Aorta (tissue), 5 donors: ENCODE measurements around the gene SLC38A8. TPM values are rescaled to one million over a fixed set of nuclear protein-coding genes. Genes with fewer than 3 reads are reported as not detected.

Source experiments
- ATAC-seq: fragments of 200-7000 bp; cut with Tn5 transposase; one replicate; pipeline ENCODE4 v1.9.1; 2022; ENCODE audit warnings: moderate library complexity; ENCODE audit not compliant: low FRiP score
- DNase-seq, 2 donors: peaks; one replicate each; pipeline ENCODE4 v3.0.0-alpha.2; 2020
- H3K27ac ChIP-seq, 2 donors: one replicate each; pipeline ENCODE4 v1.5.1; 2013; ENCODE audit warnings: low read length in 2 of 2, mild to moderate bottlenecking in 2 of 2, moderate library complexity in 2 of 2, control low read depth in 1 of 2, inconsistent platforms in 1 of 2, low read depth in 1 of 2
- H3K27me3 ChIP-seq, 2 donors: one replicate each; pipeline ENCODE4 v1.6.1; 2013; ENCODE audit warnings: control low read depth in 1 of 2, low read length in 1 of 2, mild to moderate bottlenecking in 1 of 2, moderate library complexity in 1 of 2; ENCODE audit not compliant: insufficient read depth in 2 of 2, control insufficient read depth in 1 of 2
- H3K36me3 ChIP-seq, 2 donors: one replicate each; pipeline ENCODE4 v1.6.1; 2013; ENCODE audit warnings: control low read depth in 1 of 2, low read length in 1 of 2, mild to moderate bottlenecking in 1 of 2; ENCODE audit not compliant: insufficient read depth in 2 of 2, control insufficient read depth in 1 of 2
- H3K4me1 ChIP-seq, 2 donors: one replicate each; pipeline ENCODE4 v1.6.1; 2013; ENCODE audit warnings: low read length in 2 of 2, control low read depth in 1 of 2, mild to moderate bottlenecking in 1 of 2, moderate library complexity in 1 of 2; ENCODE audit not compliant: insufficient read depth in 2 of 2, control insufficient read depth in 1 of 2
- H3K4me3 ChIP-seq, 2 donors: one replicate each; pipeline ENCODE4 v1.5.1; 2013; ENCODE audit warnings: low read length in 2 of 2, control low read depth in 1 of 2, mild to moderate bottlenecking in 1 of 2
- H3K9me3 ChIP-seq: one replicate; pipeline ENCODE4 v1.6.1; 2013; ENCODE audit warnings: mild to moderate bottlenecking, low read length; ENCODE audit not compliant: control insufficient read depth
- WGBS, 2 donors: extraction: QIAGEN DNeasy Blood & Tissue Kit; methylation state at CpG; one replicate each; pipeline ENCODE4 v1.1.7; 2013; 5-methylcytosine and 5-hydroxymethylcytosine counted together
- intact Hi-C, 2 donors: fragments of 100-400 bp; cut with DNase I; formaldehyde crosslinking; loops; one replicate each; pipeline versions ENCODE4 v1.14.2 to v1.15.0; 2022
- polyA plus RNA-seq, 2 donors: library from polyadenylated mRNA; stranded (reverse); fragments of 200-250 nt; gene quantifications; one replicate each; pipeline ENCODE4 v1.2.3, GENCODE V29; 2013
- total RNA-seq, 2 donors: library from RNA; stranded (reverse); fragmentation: NEBNext Ultra II Directional; extraction: Animal tissue kit (Norgen Biotek cat#: 25700); gene quantifications; one replicate each; pipeline ENCODE4 v1.2.1, GENCODE V29; 2021
- donor health status: healthy with polysubstance abuse.
- donor health status: Bipolar disorder and iron deficiency.
- donor health status: DM: no; HTN: no; CAD: no.
- donor health status: DM: no; HTN: no; CAD: no.
- donor health status: DM: yes; HTN: yes; CAD: no.

The SLC38A8 gene
- total and polyA plus RNA-seq, 4 donors, result not detected

GRCh38 chr16:84063980-84064379, 21.4 kb upstream of the SLC38A8 start:
- no peaks in the 10 kb centered on the region for H3K4me1 ChIP-seq
- H3K36me3 ChIP-seq, result peaks cover 0 to 23% of the 10 kb centered on the region in 2 donors
- 89 to 91% methylated on average over 4 of the region's 4 CpGs for WGBS, 2 donors
- H3K9me3 ChIP-seq, result no peaks in the 10 kb centered on the region
- ATAC-seq (no peak), DNase-seq (no peak)
- intact Hi-C loops, result loop anchor here (2.0 to 5.0 kb wide), 3 partner anchors 107 to 237 kb away; no protein-coding TSS in a partner anchor
- H3K4me3 ChIP-seq, result no peak overlapping the region
- no peak overlapping the region for H3K27ac ChIP-seq
- no peaks in the 10 kb centered on the region for H3K27me3 ChIP-seq

GRCh38 chr16:84062734-84063640, 20.4 kb upstream of the SLC38A8 start:
- H3K4me1 ChIP-seq, result no peaks in the 10 kb centered on the region
- no peaks in the 10 kb centered on the region for H3K9me3 ChIP-seq
- peak; percentile 85 to 92 for DNase-seq
- H3K4me3 ChIP-seq, result no peak overlapping the region
- H3K27me3 ChIP-seq, result no peaks in the 10 kb centered on the region
- WGBS, 2 donors, result 51 to 55% methylated on average over 25 of the region's 25 CpGs
- no peak overlapping the region for H3K27ac ChIP-seq
- ATAC-seq, result peak; percentile 92
- intact Hi-C loops, result loop anchor here (1.0 to 5.0 kb wide), 4 partner anchors 106 to 236 kb away; no protein-coding TSS in a partner anchor
- H3K36me3 ChIP-seq, result peaks cover 0 to 21% of the 10 kb centered on the region in 2 donors

GRCh38 chr16:84061236-84061819, 18.7 kb upstream of the SLC38A8 start:
- Histone ChIP-seq H3K9me3 (no peaks in the 10 kb centered on the region), H3K27me3 (no peaks in the 10 kb centered on the region), H3K36me3 (peaks cover 0 to 17% of the 10 kb centered on the region in 2 donors), H3K4me1 (no peaks in the 10 kb centered on the region), H3K27ac (no peak overlapping the region), H3K4me3 (no peak overlapping the region)
- intact Hi-C loops, result loop anchor here (5.0 kb wide), 2 partner anchors 104 to 234 kb away; no protein-coding TSS in a partner anchor
- WGBS, 2 donors, result 84% methylated on average over 7 of the region's 7 CpGs
- ATAC-seq (no peak), DNase-seq (no peak)

GRCh38 chr16:84059946-84060901, 17.6 kb upstream of the SLC38A8 start:
- no peak for DNase-seq
- Histone ChIP-seq H3K36me3 (peaks cover 0 to 15% of the 10 kb centered on the region in 2 donors), H3K27me3 (no peaks in the 10 kb centered on the region), H3K4me1 (no peaks in the 10 kb centered on the region), H3K9me3 (no peaks in the 10 kb centered on the region), H3K4me3 (no peak overlapping the region), H3K27ac (no peak overlapping the region)
- no peak for ATAC-seq
- WGBS, 2 donors, result 91 to 92% methylated on average over 28 of the region's 28 CpGs
- intact Hi-C loops, result loop anchor here (5.0 kb wide), 2 partner anchors 103 to 233 kb away; no protein-coding TSS in a partner anchor

GRCh38 chr16:84059111-84059510, 16.5 kb upstream of the SLC38A8 start:
- no peak for ATAC-seq
- H3K9me3 ChIP-seq, result no peaks in the 10 kb centered on the region
- H3K27ac ChIP-seq, result no peak overlapping the region
- intact Hi-C loops, result no loop called here
- no peaks in the 10 kb centered on the region for H3K27me3 ChIP-seq
- no peak for DNase-seq
- WGBS, 2 donors, result 85 to 87% methylated on average over 11 of the region's 11 CpGs
- no peaks in the 10 kb centered on the region for H3K4me1 ChIP-seq
- H3K36me3 ChIP-seq, result peaks cover 0 to 15% of the 10 kb centered on the region in 2 donors
- no peak overlapping the region for H3K4me3 ChIP-seq

- Histone ChIP-seq H3K27ac (no peak overlapping the region), H3K4me3 (no peak overlapping the region), H3K36me3 (peaks cover 0 to 15% of the 10 kb centered on the region in 2 donors), H3K27me3 (no peaks in the 10 kb centered on the region), H3K9me3 (no peaks in the 10 kb centered on the region), H3K4me1 (no peaks in the 10 kb centered on the region)
- intact Hi-C loops, result no loop called here
- WGBS, 2 donors, result 85 to 90% methylated on average over 11 of the region's 11 CpGs
- DNase-seq (no peak), ATAC-seq (no peak)
These were observed 16.1 kb upstream of the SLC38A8 start for GRCh38 chr16:84058664-84059063.

- no peak overlapping the region for H3K27ac ChIP-seq
- WGBS, 2 donors, result 89 to 94% methylated on average over 15 of the region's 15 CpGs
- H3K4me1 ChIP-seq, result no peaks in the 10 kb centered on the region
- intact Hi-C loops, result no loop called here
- ATAC-seq, result no peak
- peaks cover 0 to 15% of the 10 kb centered on the region in 2 donors for H3K36me3 ChIP-seq
- DNase-seq, result no peak
- H3K27me3 ChIP-seq, result no peaks in the 10 kb centered on the region
- H3K9me3 ChIP-seq, result no peaks in the 10 kb centered on the region
- H3K4me3 ChIP-seq, result no peak overlapping the region
These were observed 15.6 kb upstream of the SLC38A8 start for GRCh38 chr16:84058211-84058610.

- WGBS, 2 donors, result 90 to 94% methylated on average over 7 of the region's 7 CpGs
- Histone ChIP-seq H3K4me1 (no peaks in the 10 kb centered on the region), H3K9me3 (no peaks in the 10 kb centered on the region), H3K36me3 (peaks cover 0 to 14% of the 10 kb centered on the region in 2 donors), H3K27me3 (no peaks in the 10 kb centered on the region), H3K4me3 (no peak overlapping the region), H3K27ac (no peak overlapping the region)
- no peak for DNase-seq
- no peak for ATAC-seq
- intact Hi-C loops, result no loop called here
These were observed 14.3 kb upstream of the SLC38A8 start for GRCh38 chr16:84056933-84057332.
